K562 (cell line): ENCODE data around the gene SLC9A2. TPM values are rescaled to one million over a fixed set of nuclear protein-coding genes. Genes with fewer than 3 reads are reported as not detected.
A peak's percentile ranks its signal among the peaks of the same experiment; 100 is the strongest.

Experiments used
- BDP1 ChIP-seq: IDR thresholded peaks from 3 replicates; pipeline ENCODE4 v1.6.1; 2011; ENCODE audit not compliant: insufficient read length, insufficient read depth
- BRCA1 ChIP-seq, 2 experiments: fragments of 450-650 bp in 1 of 2; sonication (generic) in 1 of 2; formaldehyde crosslinking in 1 of 2; IDR thresholded peaks; 2 replicates each; pipeline versions ENCODE4 v1.5.0 to v1.6.1; 2017 to 2020; ENCODE audit warnings: mild to moderate bottlenecking in 1 of 2, missing genetic modification reagents in 1 of 2
- DACH1 ChIP-seq: fragments of 450-650 bp; IDR thresholded peaks from 2 replicates; pipeline ENCODE4 v1.6.1; 2018; ENCODE audit not compliant: partially characterized antibody
- HDGF ChIP-seq: fragments of 450-650 bp; IDR thresholded peaks from 2 replicates; pipeline ENCODE4 v1.6.1; 2016
- MCM3 ChIP-seq: fragments of 450-650 bp; IDR thresholded peaks from 2 replicates; pipeline ENCODE4 v1.6.1; 2016
- MTA2 ChIP-seq: fragments of 450-650 bp; IDR thresholded peaks from 2 replicates; pipeline ENCODE4 v1.6.1; 2016; ENCODE audit warnings: low read depth
- MTA3 ChIP-seq: fragments of 450-650 bp; formaldehyde crosslinking; IDR thresholded peaks from 2 replicates; pipeline ENCODE4 v1.6.1; 2017; ENCODE audit warnings: mild to moderate bottlenecking, borderline replicate concordance
- NFIC ChIP-seq: fragments of 450-650 bp; IDR thresholded peaks from 2 replicates; pipeline ENCODE4 v1.6.1; 2017; ENCODE audit warnings: mild to moderate bottlenecking, inconsistent platforms
- PHF21A ChIP-seq: fragments of 450-650 bp; IDR thresholded peaks from 2 replicates; pipeline ENCODE4 v1.6.1; 2017; ENCODE audit warnings: low read depth, borderline replicate concordance
- PTBP1 ChIP-seq: fragments of 200-400 bp; formaldehyde crosslinking; IDR thresholded peaks from 2 replicates; pipeline ENCODE4 v1.6.1; 2017; ENCODE audit warnings: low read depth, low read length
- REST ChIP-seq, 2 experiments: fragments of 450-650 bp; formaldehyde crosslinking in 1 of 2; IDR thresholded peaks; 2 replicates each; pipeline versions ENCODE4 v1.4.0 to v1.6.1; 2014 to 2020; ENCODE audit warnings: mild to moderate bottlenecking in 2 of 2, borderline replicate concordance in 1 of 2, low read depth in 1 of 2
- SAP30 ChIP-seq: fragments of 200-600 bp; sonication (generic); IDR thresholded peaks from 2 replicates; pipeline ENCODE4 v1.6.1; 2012; ENCODE audit warnings: borderline replicate concordance, low read depth, mild to moderate bottlenecking, moderate library complexity, low read length, control low read depth, inconsistent platforms; ENCODE audit not compliant: insufficient read depth, poor library complexity, severe bottlenecking
- SNIP1 ChIP-seq: fragments of 450-650 bp; IDR thresholded peaks from 2 replicates; pipeline ENCODE4 v1.7.1; 2017; ENCODE audit warnings: low read depth, mild to moderate bottlenecking
- TEAD4 ChIP-seq, 2 experiments: sonication (generic) in 1 of 2; formaldehyde crosslinking in 1 of 2; IDR thresholded peaks; 2 replicates each; pipeline versions ENCODE4 v1.6.1 to v1.8.0; 2012 to 2022; ENCODE audit warnings: borderline replicate concordance in 1 of 2, inconsistent platforms in 1 of 2, low read length in 1 of 2, mild to moderate bottlenecking in 1 of 2, missing genetic modification reagents in 1 of 2
- THRB ChIP-seq: fragments of 450-650 bp; formaldehyde crosslinking; conservative IDR thresholded peaks from 2 replicates; pipeline ENCODE4 v1.4.0; 2022; ENCODE audit warnings: mild to moderate bottlenecking, missing genetic modification characterization
- ZNF445 ChIP-seq: fragments of 250-450 bp; sonication (Bioruptor Pico); IDR thresholded peaks from 2 replicates; pipeline ENCODE4 v1.4.0; 2020; ENCODE audit warnings: low read depth, mild to moderate bottlenecking, moderate library complexity
- polyA plus RNA-seq, 8 experiments: library from polyadenylated mRNA; depleted of rRNA in 4 of 8; stranded (reverse) in 5 of 8; unstranded in 3 of 8; fragments of >200 nt; fragmentation: Nextera tagmentation in 2 of 8; fragmentation: Illumina TruSeq in 1 of 8; extraction: Ambion mirVana in 2 of 8; extraction: Trizol in 1 of 8; gene quantifications; 2 replicates each; pipeline versions ENCODE4 v1.2.1 to v1.2.3, GENCODE V29; 2011 to 2014; ENCODE audit warnings: inconsistent platforms in 1 of 8, missing spikeins in 1 of 8
- total RNA-seq, 7 experiments: library from RNA; depleted of rRNA in 6 of 7; stranded (reverse); fragments of >200 nt in 6 of 7; fragmentation: Illumina TruSeq in 2 of 7; extraction: Trizol in 2 of 7; gene quantifications; 2 replicates each; pipeline versions ENCODE4 v1.2.1 to v1.2.3, GENCODE V29; 2011 to 2021; ENCODE audit warnings: low replicate concordance in 1 of 7

SLC9A2 gene
- total and polyA plus RNA-seq, 9 of the 15 experiments (the other 6 are each of a cell fraction or from before 2014, with no cell fraction given): 0.45 to 3.3 (median 1.6) TPM

- TF ChIP-seq MCM3 (no peak), BRCA1 (IDR thresholded peaks at IDR 0.05) (no peak), BRCA1 (CRISPR knock-in tag; IDR thresholded peaks at IDR 0.05) (no peak), SNIP1 (no peak), PTBP1 (no peak), HDGF (no peak), THRB (CRISPR knock-in tag) (no peak), MTA2 (no peak), ZNF445 (no peak), DACH1 (no peak), MTA3 (no peak; the same call in 1 of the 2 replicates), BDP1 (no peak), NFIC (no peak), REST (IDR thresholded peaks at IDR 0.05; ENCODE audit: borderline replicate concordance) (peak; percentile 49), REST (CRISPR knock-in tag; IDR thresholded peaks at IDR 0.05; ENCODE audit: low read depth) (no peak), PHF21A (no peak), TEAD4 (IDR thresholded peaks at IDR 0.05; ENCODE audit: low read length) (no peak), TEAD4 (CRISPR knock-in tag; IDR thresholded peaks at IDR 0.05; ENCODE audit: borderline replicate concordance) (no peak), SAP30 (peak; percentile 17)
These were observed at the start of gene SLC9A2 (continued) for GRCh38 chr2:102619414-102620319.
